Activated CD8-positive, alpha-beta memory T cell treated with anti-CD3 and anti-CD28 coated beads, Interleukin-2, amount 10 ng/mL, durations not matched to agents 7 days and 5 days (primary cell): ENCODE results near the gene CDK5. TPM values are rescaled to one million over a fixed set of nuclear protein-coding genes. Genes with fewer than 3 reads are reported as not detected.
"Not testable (repeated sequence)": the region's sequence is repeated elsewhere in the genome, so short reads cannot be mapped to it uniquely, and the experiment has no call there.

ENCODE experiments used
- ATAC-seq: fragments of 150-1000 bp; cut with Tn5 transposase; one replicate; pipeline ENCODE4 v1.10.0; 2021; ENCODE audit warnings: moderate library complexity
- CTCF ChIA-PET: fragments of 350-600 bp; sonication (Branson Sonifier 250); formaldehyde crosslinking; loops from one replicate; lab custom pipeline; 2021; ENCODE audit warnings: antibody characterized with exemption; lab: Charles Lee
- DNase-seq: peaks from one replicate; pipeline ENCODE4 v3.0.0-alpha.2; 2020
- H3K27ac Mint-ChIP-seq: one replicate; pipeline ENCODE4 v1.8.0; 2021; ENCODE audit warnings: mild to moderate bottlenecking, mixed read lengths
- H3K27me3 Mint-ChIP-seq: one replicate; pipeline ENCODE4 v1.8.0; 2021; ENCODE audit warnings: mixed read lengths
- H3K36me3 Mint-ChIP-seq: one replicate; pipeline ENCODE4 v1.8.0; 2021; ENCODE audit warnings: mild to moderate bottlenecking, mixed read lengths
- H3K4me1 Mint-ChIP-seq: one replicate; pipeline ENCODE4 v1.8.0; 2021; ENCODE audit warnings: mixed read lengths
- H3K4me3 Mint-ChIP-seq: one replicate; pipeline ENCODE4 v1.8.0; 2021; ENCODE audit warnings: mild to moderate bottlenecking, moderate library complexity, mixed read lengths
- H3K9me3 Mint-ChIP-seq: one replicate; pipeline ENCODE4 v1.8.0; 2022; ENCODE audit warnings: low read depth, mixed read lengths
- total RNA-seq, 2 experiments: library from RNA; stranded (reverse); gene quantifications; one replicate each; pipeline ENCODE4 v1.2.3, GENCODE V29; 2021

The CDK5 gene
- total RNA-seq, 2 experiments from 2014 or later, result 18.1 to 24.4 TPM

- peaks cover 36% of the 10 kb centered on the region for H3K27me3 Mint-ChIP-seq
- no peak overlapping the region for H3K4me3 Mint-ChIP-seq
- CTCF ChIA-PET, result interaction anchor here (2.1 to 7.8 kb wide), 4 partner anchors 9 to 54 kb away, joined by 7 to 76 read pairs (median 64); partner anchors contain the start of gene ABCB8
- H3K36me3 Mint-ChIP-seq, result peaks cover 2% of the 10 kb centered on the region
- H3K4me1 Mint-ChIP-seq, result peaks cover 58% of the 10 kb centered on the region
- ATAC-seq, result no peak
- no peaks in the 10 kb centered on the region for H3K9me3 Mint-ChIP-seq
- DNase-seq, result no peak
- no peak overlapping the region for H3K27ac Mint-ChIP-seq
Measured at GRCh38 chr7:151016505-151016904, 41.2 kb downstream of the CDK5 start.

DNA sequence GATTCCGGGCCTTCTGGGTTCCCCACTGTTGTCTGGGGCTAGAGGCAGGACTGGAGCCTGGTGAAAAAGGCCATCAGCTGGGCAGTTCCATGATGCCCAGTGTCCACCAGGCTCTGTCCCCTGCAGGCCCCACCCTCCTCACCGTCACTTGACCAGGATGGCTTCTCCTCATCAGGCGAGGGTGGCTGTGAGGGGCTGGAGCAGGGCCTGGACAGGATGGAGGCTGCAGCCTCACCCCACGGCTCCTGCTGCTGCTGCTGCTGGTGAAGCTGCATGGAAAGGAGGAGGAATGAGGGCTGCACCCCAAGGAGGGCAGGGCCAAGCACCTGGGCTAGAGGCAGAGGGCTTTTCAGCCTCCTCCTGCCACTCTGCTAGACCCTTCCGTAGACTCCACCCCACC is 41.7 kb downstream of the CDK5 start:
- CTCF ChIA-PET, result interaction anchor here (2.1 to 7.8 kb wide), 3 partner anchors 9 to 53 kb away, joined by 7 to 76 read pairs (median 61); no protein-coding TSS in a partner anchor
- Mint-ChIP-seq H3K4me1 (peaks cover 61% of the 10 kb centered on the region), H3K27ac (no peak overlapping the region), H3K36me3 (peaks cover 2% of the 10 kb centered on the region), H3K9me3 (no peaks in the 10 kb centered on the region), H3K4me3 (no peak overlapping the region), H3K27me3 (peaks cover 31% of the 10 kb centered on the region)
- ATAC-seq, result no peak
- peak; percentile 39 for DNase-seq

DNA sequence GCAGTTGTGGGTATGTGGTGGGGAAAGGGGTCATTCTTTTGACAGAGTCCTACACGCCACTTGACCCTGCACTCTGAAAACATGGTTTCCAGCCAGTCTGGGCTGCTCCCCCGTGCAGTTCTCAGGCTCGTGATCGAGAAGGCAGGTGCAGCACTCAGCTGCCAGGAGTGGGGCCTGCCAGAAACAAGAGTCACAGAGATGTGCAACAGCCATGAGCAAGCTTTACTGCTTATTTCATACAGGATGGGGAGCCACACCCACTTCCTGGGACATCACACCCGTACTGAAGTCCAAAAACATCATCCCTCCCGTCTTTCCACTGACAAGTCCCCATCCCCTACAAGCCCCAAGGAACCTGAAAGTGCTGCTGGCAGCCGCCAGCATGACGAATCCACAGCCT is 42.7 kb downstream of the CDK5 start:
- Mint-ChIP-seq H3K36me3 (peaks cover 2% of the 10 kb centered on the region), H3K4me3 (peak overlapping the region; percentile 44), H3K27ac (peak overlapping the region; percentile 96), H3K27me3 (peaks cover 21% of the 10 kb centered on the region), H3K4me1 (peaks cover 71% of the 10 kb centered on the region), H3K9me3 (no peaks in the 10 kb centered on the region)
- ATAC-seq (no peak), DNase-seq (no peak)
- CTCF ChIA-PET, result interaction anchor here (0.7 to 7.8 kb wide), 9 partner anchors 13 to 209 kb away, joined by 3 to 61 read pairs (median 7); partner anchors contain the start of gene ABCB8

GRCh38 chr7:151013733-151014497 is 43.8 kb downstream of the CDK5 start:
- CTCF ChIA-PET, result interaction anchor here (0.7 to 7.8 kb wide), 9 partner anchors 8 to 210 kb away, joined by 3 to 61 read pairs (median 6); partner anchors contain the start of gene ABCB8
- DNase-seq (peak; percentile 97), ATAC-seq (peak; percentile 74)
- H3K27me3 Mint-ChIP-seq, result peaks cover 13% of the 10 kb centered on the region
- H3K9me3 Mint-ChIP-seq, result no peaks in the 10 kb centered on the region
- peak overlapping the region; percentile 96 for H3K27ac Mint-ChIP-seq
- H3K4me1 Mint-ChIP-seq, result peaks cover 66% of the 10 kb centered on the region
- H3K36me3 Mint-ChIP-seq, result peaks cover 2% of the 10 kb centered on the region
- peak overlapping the region; percentile 82 for H3K4me3 Mint-ChIP-seq

- no peaks in the 10 kb centered on the region for H3K9me3 Mint-ChIP-seq
- H3K27ac Mint-ChIP-seq, result no peak overlapping the region
- peak overlapping the region; percentile 82 for H3K4me3 Mint-ChIP-seq
- H3K4me1 Mint-ChIP-seq, result peaks cover 66% of the 10 kb centered on the region
- peaks cover 9% of the 10 kb centered on the region for H3K27me3 Mint-ChIP-seq
- CTCF ChIA-PET, result interaction anchor here (1.0 to 7.8 kb wide), 7 partner anchors 9 to 115 kb away, joined by 3 to 61 read pairs (median 7); partner anchors contain the start of gene ABCB8
- peaks cover 2% of the 10 kb centered on the region for H3K36me3 Mint-ChIP-seq
- no peak for ATAC-seq
- DNase-seq, result no peak
Measured at GRCh38 chr7:151013356-151013732, 44.4 kb downstream of the CDK5 start.

GRCh38 chr7:151012911-151013347 is 44.8 kb downstream of the CDK5 start:
- no peak overlapping the region for H3K4me3 Mint-ChIP-seq
- no peak for DNase-seq
- no peak for ATAC-seq
- CTCF ChIA-PET, result interaction anchor here (0.8 to 2.8 kb wide), 4 partner anchors 15 to 115 kb away, joined by 3 to 16 read pairs (median 6); partner anchors contain the start of gene ABCB8
- H3K27ac Mint-ChIP-seq, result peak overlapping the region; percentile 63
- H3K36me3 Mint-ChIP-seq, result peaks cover 2% of the 10 kb centered on the region
- H3K4me1 Mint-ChIP-seq, result peaks cover 66% of the 10 kb centered on the region
- H3K27me3 Mint-ChIP-seq, result peaks cover 5% of the 10 kb centered on the region
- no peaks in the 10 kb centered on the region for H3K9me3 Mint-ChIP-seq

GRCh38 chr7:151012031-151012692 is 45.5 kb downstream of the CDK5 start:
- H3K27me3 Mint-ChIP-seq, result peaks cover 3% of the 10 kb centered on the region
- peaks cover 2% of the 10 kb centered on the region for H3K36me3 Mint-ChIP-seq
- CTCF ChIA-PET, result interaction anchor here (0.8 to 6.9 kb wide), 5 partner anchors 16 to 103 kb away, joined by 3 to 38 read pairs (median 16); partner anchors contain the start of genes ABCB8 and NOS3

DNA sequence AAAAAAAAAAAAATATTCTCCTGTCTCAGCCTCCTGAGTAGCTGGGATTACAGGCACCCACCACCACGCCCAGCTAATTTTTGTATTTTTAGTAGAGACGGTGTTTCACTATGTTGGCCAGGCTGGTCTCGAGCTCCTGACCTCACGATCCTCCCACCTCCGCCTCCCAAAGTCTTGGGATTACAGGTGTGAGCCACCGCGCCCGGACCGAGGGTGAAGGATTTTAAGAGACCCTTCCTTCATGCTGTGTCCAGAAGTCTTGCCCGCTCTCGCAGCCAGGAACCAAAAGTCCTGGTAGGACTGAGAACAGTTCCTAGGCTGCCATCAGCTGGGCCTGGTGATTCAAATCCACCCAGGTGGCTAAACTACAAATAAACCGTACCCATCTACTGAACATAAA is 46.1 kb downstream of the CDK5 start:
- H3K9me3 Mint-ChIP-seq, H3K27me3 Mint-ChIP-seq, H3K36me3 Mint-ChIP-seq, ATAC-seq, DNase-seq, H3K4me3 Mint-ChIP-seq: not testable (repeated sequence)
- peak overlapping the region; percentile 75 for H3K27ac Mint-ChIP-seq
- H3K4me1 Mint-ChIP-seq, result peaks cover 67% of the 10 kb centered on the region
- CTCF ChIA-PET, result interaction anchor here (1.9 to 6.9 kb wide), 6 partner anchors 14 to 103 kb away, joined by 7 to 38 read pairs (median 10); partner anchors contain the start of genes ABCB8 and NOS3

More at GRCh38 chr7:151012031-151012692, 45.5 kb downstream of the CDK5 start:
- no peaks in the 10 kb centered on the region for H3K9me3 Mint-ChIP-seq
- no peak for ATAC-seq
- H3K27ac Mint-ChIP-seq, result peak overlapping the region; percentile 75
- H3K4me1 Mint-ChIP-seq, result peaks cover 67% of the 10 kb centered on the region
- H3K4me3 Mint-ChIP-seq, result no peak overlapping the region
- DNase-seq, result no peak

GRCh38 chr7:151011097-151011409 is 46.6 kb downstream of the CDK5 start:
- H3K27ac Mint-ChIP-seq, result peak overlapping the region; percentile 78
- CTCF ChIA-PET, result interaction anchor here (0.8 to 7.5 kb wide), 11 partner anchors 7 to 233 kb away, joined by 3 to 76 read pairs (median 10); partner anchors contain the start of genes ABCB8 and NOS3
- ATAC-seq (peak; percentile 9), DNase-seq (no peak)
- peaks cover 2% of the 10 kb centered on the region for H3K36me3 Mint-ChIP-seq
- peaks cover 67% of the 10 kb centered on the region for H3K4me1 Mint-ChIP-seq
- H3K9me3 Mint-ChIP-seq, result no peaks in the 10 kb centered on the region
- peak overlapping the region; percentile 51 for H3K4me3 Mint-ChIP-seq
- no peaks in the 10 kb centered on the region for H3K27me3 Mint-ChIP-seq

DNA sequence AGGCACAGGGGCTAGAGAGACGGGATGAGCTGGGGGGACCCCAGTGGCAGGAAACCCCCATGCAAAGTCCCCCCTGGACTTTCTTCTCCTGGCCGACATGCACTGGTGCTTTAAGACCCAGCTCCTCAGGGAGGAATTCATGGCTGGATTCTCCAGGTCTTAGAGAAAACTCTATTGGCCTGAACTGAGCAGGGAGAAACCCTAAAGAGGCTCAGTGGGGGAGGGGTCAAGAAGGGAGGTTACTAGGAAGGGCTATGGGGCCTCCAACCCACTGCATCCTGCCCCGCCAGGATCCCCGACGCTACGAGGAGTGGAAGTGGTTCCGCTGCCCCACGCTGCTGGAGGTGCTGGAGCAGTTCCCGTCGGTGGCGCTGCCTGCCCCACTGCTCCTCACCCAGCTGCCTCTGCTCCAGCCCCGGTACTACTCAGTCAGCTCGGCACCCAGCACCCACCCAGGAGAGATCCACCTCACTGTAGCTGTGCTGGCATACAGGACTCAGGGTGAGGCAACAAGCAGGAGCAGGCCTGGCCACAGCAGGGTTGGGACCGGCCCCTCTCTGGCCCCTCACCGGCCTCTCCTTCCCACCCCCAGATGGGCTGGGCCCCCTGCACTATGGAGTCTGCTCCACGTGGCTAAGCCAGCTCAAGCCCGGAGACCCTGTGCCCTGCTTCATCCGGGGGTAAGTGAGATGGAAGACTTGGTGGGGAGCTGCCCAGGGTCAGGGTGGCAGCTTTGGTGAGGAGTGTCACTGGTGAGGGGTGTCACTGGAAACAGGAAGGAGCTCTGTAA is 47.2 kb downstream of the CDK5 start:
- Mint-ChIP-seq H3K4me3 (peak overlapping the region; percentile 51), H3K27ac (peak overlapping the region; percentile 78), H3K9me3 (no peaks in the 10 kb centered on the region), H3K4me1 (peaks cover 65% of the 10 kb centered on the region), H3K36me3 (peaks cover 2% of the 10 kb centered on the region), H3K27me3 (no peaks in the 10 kb centered on the region)
- DNase-seq (peak; percentile 61), ATAC-seq (no peak)
- CTCF ChIA-PET, result interaction anchor here (0.8 to 7.5 kb wide), 13 partner anchors 7 to 234 kb away, joined by 3 to 76 read pairs (median 8); partner anchors contain the start of genes ABCB8 and NOS3

DNA sequence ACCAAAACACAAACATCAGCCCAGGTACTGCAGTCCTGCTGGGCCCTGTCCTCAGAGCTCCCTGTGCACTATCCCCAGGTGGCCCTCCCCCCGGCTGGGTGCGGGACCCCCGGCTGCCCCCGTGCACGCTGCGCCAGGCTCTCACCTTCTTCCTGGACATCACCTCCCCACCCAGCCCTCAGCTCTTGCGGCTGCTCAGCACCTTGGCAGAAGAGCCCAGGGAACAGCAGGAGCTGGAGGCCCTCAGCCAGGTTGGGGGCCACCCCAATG is 47.7 kb downstream of the CDK5 start:
- CTCF ChIA-PET, result interaction anchor here (1.2 to 7.5 kb wide), 12 partner anchors 8 to 112 kb away, joined by 3 to 76 read pairs (median 9); partner anchors contain the start of genes ABCB8 and NOS3
- Mint-ChIP-seq H3K27me3 (no peaks in the 10 kb centered on the region), H3K4me3 (no peak overlapping the region), H3K4me1 (peaks cover 60% of the 10 kb centered on the region), H3K9me3 (no peaks in the 10 kb centered on the region), H3K36me3 (peaks cover 2% of the 10 kb centered on the region), H3K27ac (peak overlapping the region; percentile 78)
- ATAC-seq, result no peak
- no peak for DNase-seq

GRCh38 chr7:151009327-151010036 is 48.2 kb downstream of the CDK5 start:
- ATAC-seq (no peak), DNase-seq (no peak)
- Mint-ChIP-seq H3K9me3 (no peaks in the 10 kb centered on the region), H3K27ac (no peak overlapping the region), H3K4me1 (peaks cover 55% of the 10 kb centered on the region), H3K27me3 (no peaks in the 10 kb centered on the region), H3K36me3 (peaks cover 2% of the 10 kb centered on the region), H3K4me3 (peak overlapping the region; percentile 81)
- CTCF ChIA-PET, result interaction anchor here (0.6 to 7.5 kb wide), 21 partner anchors 8 to 233 kb away, joined by 3 to 76 read pairs (median 7); partner anchors contain the start of genes ABCB8 and NOS3
